ENCODE measurements around the gene KDM4B. TPM values are rescaled to one million over a fixed set of nuclear protein-coding genes. Genes with fewer than 3 reads are reported as not detected.

KDM4B gene
- total RNA-seq, 4 donors from 2014 or later, result 26.0 to 51.2 (median 34.2) TPM

DNA sequence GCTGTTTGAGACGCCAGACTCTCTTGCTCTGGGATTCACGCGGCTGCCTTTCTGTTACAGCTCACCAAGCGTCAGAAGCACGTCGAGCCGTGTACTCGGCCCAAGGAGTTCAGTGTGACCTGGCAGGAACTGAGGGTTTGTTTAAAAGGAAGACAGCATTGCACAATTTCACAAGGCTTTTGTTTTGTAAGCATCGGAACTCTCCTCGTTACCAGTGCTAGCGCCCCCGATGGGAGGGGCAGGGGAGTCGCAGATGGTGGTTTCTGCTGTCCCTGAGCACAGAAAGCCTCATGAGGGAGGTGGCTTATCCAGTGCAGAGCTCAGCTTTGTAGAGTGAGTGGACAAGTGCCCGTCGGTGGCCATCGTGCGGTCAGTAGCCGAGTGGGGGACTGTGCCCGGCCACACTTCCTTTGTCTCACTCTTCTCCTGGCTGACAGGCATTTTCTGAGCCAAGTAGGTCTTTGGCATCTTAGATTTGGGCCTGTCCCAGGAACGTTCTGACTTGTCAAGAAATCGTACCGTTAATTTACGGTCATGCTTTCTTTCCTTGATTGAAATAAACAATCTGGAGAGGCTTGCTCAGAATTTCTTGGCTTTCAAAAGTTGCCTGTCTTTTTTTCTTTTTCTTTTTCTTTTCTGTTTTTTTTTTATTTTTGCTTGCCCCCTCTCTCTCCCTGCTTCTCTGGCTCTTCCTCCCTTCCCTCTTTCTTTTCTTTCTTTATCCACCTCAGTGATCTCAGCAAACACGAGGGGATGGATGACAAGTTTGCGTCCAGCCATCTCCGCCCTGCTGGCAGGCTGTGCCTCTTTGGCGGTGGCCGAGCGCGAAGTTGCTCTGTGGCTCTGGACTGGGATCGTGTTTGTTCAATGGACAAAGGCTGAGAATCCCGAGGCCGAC, 7.7 kb downstream of the KDM4B start:
- peak overlapping the region; percentile 34 to 46 (median 40) for H3K4me3 ChIP-seq
- TF ChIP-seq POLR2A (IDR thresholded peaks at IDR 0.05; ENCODE audit: low read depth), result no peak
- peak; percentile 86 for TF ChIP-seq EP300 (IDR thresholded peaks at IDR 0.05)
- TF ChIP-seq, protein P1, sequence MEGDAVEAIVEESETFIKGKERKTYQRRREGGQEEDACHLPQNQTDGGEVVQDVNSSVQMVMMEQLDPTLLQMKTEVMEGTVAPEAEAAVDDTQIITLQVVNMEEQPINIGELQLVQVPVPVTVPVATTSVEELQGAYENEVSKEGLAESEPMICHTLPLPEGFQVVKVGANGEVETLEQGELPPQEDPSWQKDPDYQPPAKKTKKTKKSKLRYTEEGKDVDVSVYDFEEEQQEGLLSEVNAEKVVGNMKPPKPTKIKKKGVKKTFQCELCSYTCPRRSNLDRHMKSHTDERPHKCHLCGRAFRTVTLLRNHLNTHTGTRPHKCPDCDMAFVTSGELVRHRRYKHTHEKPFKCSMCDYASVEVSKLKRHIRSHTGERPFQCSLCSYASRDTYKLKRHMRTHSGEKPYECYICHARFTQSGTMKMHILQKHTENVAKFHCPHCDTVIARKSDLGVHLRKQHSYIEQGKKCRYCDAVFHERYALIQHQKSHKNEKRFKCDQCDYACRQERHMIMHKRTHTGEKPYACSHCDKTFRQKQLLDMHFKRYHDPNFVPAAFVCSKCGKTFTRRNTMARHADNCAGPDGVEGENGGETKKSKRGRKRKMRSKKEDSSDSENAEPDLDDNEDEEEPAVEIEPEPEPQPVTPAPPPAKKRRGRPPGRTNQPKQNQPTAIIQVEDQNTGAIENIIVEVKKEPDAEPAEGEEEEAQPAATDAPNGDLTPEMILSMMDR (IDR thresholded peaks at IDR 0.05), result peak; percentile 53 to 61 (median 54)
- TF ChIP-seq POLR2AphosphoS5 (IDR thresholded peaks at IDR 0.05), result peak; percentile 94 to 96
- peak overlapping the region; percentile 87 to 91 (median 89) for H3K27ac ChIP-seq (replicated peaks in 1 of 4)
- no peaks in the 10 kb centered on the region for H3K9me3 ChIP-seq
- H3K36me3 ChIP-seq, result peaks cover 0 to 8% (median 0%) of the 10 kb centered on the region in 4 donors
- H3K27me3 ChIP-seq, result no peaks in the 10 kb centered on the region
- peak; percentile 94 for DNase-seq (ENCODE audit: extremely low spot score)
- intact Hi-C loops (cut with DNase I), result no loop called here
- 20% methylated on average over 26 of the region's 33 CpGs for WGBS
- H3K4me1 ChIP-seq, result peaks cover 60 to 100% (median 96%) of the 10 kb centered on the region in 4 donors

- Histone ChIP-seq H3K27me3 (no peaks in the 10 kb centered on the region), H3K9me3 (no peaks in the 10 kb centered on the region), H3K36me3 (peaks cover 0 to 8% (median 0%) of the 10 kb centered on the region in 4 donors), H3K27ac (replicated peaks in 1 of 4) (peak overlapping the region; percentile 87 to 91 (median 89)), H3K4me3 (peak overlapping the region; percentile 34 to 46 (median 40)), H3K4me1 (peaks cover 51 to 96% (median 92%) of the 10 kb centered on the region in 4 donors)
- TF ChIP-seq POLR2AphosphoS5 (IDR thresholded peaks at IDR 0.05) (peak; percentile 75 to 91), POLR2A (IDR thresholded peaks at IDR 0.05; ENCODE audit: low read depth) (no peak)
- WGBS, result 59% methylated on average over 19 of the region's 36 CpGs
- intact Hi-C loops (cut with DNase I), result no loop called here
- no peak for DNase-seq (ENCODE audit: extremely low spot score)
Measured at GRCh38 chr19:4977299-4978174, 8.6 kb downstream of the KDM4B start.

- WGBS, result 68% methylated on average over 8 of the region's 8 CpGs
- Histone ChIP-seq H3K4me3 (no peak overlapping the region), H3K27me3 (no peaks in the 10 kb centered on the region), H3K9me3 (no peaks in the 10 kb centered on the region), H3K27ac (replicated peaks in 1 of 4) (peak overlapping the region; percentile 87 to 91 (median 89)), H3K36me3 (peaks cover 0 to 13% (median 2%) of the 10 kb centered on the region in 4 donors), H3K4me1 (peaks cover 57 to 96% (median 89%) of the 10 kb centered on the region in 4 donors)
- intact Hi-C loops (cut with DNase I), result no loop called here
- no peak for DNase-seq (ENCODE audit: extremely low spot score)
- TF ChIP-seq POLR2AphosphoS5 (IDR thresholded peaks at IDR 0.05) (no peak), POLR2A (IDR thresholded peaks at IDR 0.05; ENCODE audit: low read depth) (no peak), EP300 (IDR thresholded peaks at IDR 0.05) (no peak)
- TF ChIP-seq, protein P1 (IDR thresholded peaks at IDR 0.05), result no peak
Measured at GRCh38 chr19:4979211-4979807, 10.4 kb downstream of the KDM4B start.

GRCh38 chr19:4980067-4980466, 11.2 kb downstream of the KDM4B start:
- intact Hi-C loops (cut with DNase I), result loop anchor here (5.0 kb wide), 1 partner anchor 42 kb away; no protein-coding TSS in a partner anchor
- H3K4me1 ChIP-seq, result peaks cover 57 to 96% (median 89%) of the 10 kb centered on the region in 4 donors

More at GRCh38 chr19:4980067-4980466, 11.2 kb downstream of the KDM4B start:
- H3K27me3 ChIP-seq, result no peaks in the 10 kb centered on the region
- peaks cover 0 to 13% (median 2%) of the 10 kb centered on the region in 4 donors for H3K36me3 ChIP-seq
- no peak overlapping the region for H3K4me3 ChIP-seq
- WGBS, result 79% methylated on average over 3 of the region's 3 CpGs
- H3K27ac ChIP-seq (replicated peaks in 1 of 4), result no peak overlapping the region
- TF ChIP-seq, protein P1 (IDR thresholded peaks at IDR 0.05), result no peak
- TF ChIP-seq EP300 (IDR thresholded peaks at IDR 0.05) (no peak), POLR2AphosphoS5 (IDR thresholded peaks at IDR 0.05) (no peak), POLR2A (IDR thresholded peaks at IDR 0.05; ENCODE audit: low read depth) (no peak)
- no peak for DNase-seq (ENCODE audit: extremely low spot score)
- H3K9me3 ChIP-seq, result no peaks in the 10 kb centered on the region

Data from esophagus muscularis mucosa (tissue), 4 donors.